ENCODE data around the gene CAMTA1.
"Not testable (repeated sequence)": the region's sequence is repeated elsewhere in the genome, so short reads cannot be mapped to it uniquely, and the experiment has no call there.

CAMTA1 gene

DNA sequence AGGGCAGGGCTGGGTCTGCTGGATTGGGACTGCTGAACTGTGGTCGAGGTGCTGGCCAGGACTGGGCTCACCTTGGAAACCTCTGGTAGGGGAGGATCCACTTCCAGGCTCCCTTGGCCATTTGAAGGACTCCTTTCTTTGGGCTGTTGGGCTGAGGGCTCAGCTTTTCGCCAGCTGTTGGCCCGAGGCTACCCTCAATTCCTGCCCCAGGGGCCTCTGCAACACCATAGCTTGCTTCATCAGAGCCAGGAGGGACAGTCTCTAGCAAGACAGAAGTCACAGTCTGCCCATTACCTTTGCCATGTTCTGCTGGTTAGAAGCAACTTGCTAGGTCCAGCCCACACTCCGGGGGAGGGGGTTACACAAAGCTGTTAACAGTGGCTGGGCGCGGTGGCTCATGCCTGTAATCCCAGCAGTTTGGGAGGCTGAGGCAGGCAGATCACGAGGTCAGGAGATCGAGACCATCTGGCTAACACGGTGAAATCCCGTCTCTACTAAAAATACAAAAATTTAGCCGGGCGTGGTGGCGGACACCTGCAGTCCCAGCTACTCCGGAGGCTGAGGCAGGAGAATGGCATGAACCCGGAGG lies 25.0 kb downstream of the CAMTA1 start:
- DNase-seq (ENCODE audit: low read depth): not testable (repeated sequence)

DNA sequence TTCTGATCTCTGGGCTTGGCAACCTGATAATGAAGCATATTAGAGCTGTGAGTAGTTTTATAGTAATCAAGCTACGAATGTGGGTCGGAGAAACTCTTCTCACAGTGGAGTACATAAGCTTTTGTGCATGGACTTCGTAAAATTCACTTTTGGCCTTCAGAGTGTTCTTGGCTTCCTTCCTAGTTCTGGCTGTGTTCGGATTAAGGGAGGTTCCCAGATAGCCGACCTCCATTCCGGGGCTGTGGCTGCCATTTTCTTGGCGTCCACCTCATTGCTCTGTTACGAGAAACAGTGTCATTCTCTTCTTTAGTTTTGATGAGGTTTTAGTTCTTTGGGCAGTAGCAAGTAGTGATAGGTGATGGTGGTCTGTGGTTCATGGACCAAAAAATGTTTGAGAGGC lies 26.3 kb downstream of the CAMTA1 start:
- no peak for DNase-seq (ENCODE audit: low read depth)

DNA sequence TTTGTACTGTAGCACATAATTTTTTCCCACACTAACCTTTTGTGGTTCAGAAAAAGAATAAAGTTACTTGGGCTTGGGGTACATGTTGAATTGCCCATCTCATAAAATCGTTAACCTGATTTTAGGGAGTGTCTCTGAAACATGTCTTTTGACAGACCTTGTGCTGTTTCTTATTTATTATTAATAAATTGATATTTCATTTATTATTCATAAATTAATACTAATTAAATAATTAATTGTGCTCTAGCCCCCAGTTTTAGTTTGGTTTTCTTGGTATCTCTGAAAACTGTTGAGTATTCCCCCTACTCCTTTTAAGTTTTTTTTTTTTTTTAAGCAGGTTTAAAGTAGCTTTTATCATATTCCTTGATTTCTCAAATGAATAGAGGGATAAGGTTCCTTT lies 27.9 kb downstream of the CAMTA1 start:
- no peak for DNase-seq (ENCODE audit: low read depth)

DNA sequence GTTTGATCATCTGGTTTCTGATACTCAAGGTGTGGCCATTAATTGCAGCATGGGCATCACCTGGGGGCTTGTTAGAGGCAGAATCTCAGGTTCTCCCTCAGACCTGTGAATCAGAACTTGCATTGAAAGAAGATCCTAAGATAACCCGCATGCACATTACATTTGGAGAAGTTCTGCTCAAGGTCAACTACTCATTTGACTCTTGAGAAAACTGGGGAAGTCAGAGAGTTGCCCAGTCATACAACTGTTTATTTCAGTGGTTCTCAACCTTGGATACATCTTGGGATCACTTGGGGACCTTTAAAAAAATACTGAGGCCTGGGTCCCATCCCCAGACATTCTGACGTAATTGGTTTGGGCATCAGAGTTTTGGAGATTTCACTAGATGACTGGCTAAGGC lies 30.5 kb downstream of the CAMTA1 start:
- DNase-seq (ENCODE audit: low read depth): no peak

DNA sequence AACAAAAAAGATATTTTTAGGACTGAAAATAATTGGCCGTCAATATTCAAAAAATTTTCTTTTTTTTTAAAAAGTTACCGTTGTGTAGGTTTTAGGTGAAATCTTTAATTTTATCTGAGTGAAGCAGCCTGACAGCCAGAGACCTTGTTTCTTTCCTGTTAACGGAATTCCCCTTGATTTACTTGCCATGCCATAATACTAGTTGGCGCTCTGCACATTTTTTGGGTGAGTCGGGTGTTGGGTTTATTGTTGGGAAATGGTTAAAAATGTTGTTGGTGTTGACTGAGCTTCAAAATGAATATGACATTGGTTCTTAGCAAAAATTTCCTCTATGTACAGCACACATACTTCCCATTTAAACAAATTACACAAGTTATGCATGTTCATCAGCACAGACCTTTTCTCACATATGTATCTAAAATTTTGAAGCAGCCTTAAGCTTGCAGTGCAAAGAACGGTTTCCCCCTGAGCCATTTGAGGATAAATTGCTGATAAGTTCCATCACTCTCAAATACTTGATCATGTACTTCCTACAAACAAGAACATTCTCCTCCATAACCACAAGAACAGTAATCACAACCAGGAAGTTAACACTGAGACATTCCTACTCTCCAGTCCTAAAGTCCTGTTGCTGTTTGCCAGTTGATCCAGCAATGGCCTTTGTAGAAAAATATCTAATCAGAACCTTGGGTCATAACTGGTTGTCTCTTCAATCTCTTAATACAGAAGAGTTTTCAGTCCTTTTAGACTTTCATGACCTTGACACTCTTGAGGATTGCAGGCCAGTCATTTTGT lies 34.2 kb downstream of the CAMTA1 start:
- no peak for DNase-seq (ENCODE audit: low read depth)

DNA sequence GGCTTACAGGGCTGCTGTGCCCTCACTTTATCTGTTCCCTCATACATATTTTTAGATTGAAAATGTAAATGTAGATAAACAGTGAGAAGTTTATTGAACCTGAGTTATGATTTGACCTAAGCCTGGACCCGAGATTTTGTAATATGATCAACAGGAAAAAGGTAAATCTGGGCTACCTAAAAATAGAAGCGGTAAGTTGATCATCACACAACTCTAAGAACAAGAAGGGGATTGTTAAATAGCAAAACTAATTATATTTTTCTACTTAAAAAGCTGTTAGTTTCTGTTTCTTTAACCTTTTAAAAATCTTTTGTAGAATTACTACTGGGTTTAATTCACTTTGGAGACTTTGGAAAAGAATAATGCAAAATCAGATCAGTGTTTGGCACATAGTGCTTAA lies 35.6 kb downstream of the CAMTA1 start:
- DNase-seq (ENCODE audit: low read depth): no peak

DNA sequence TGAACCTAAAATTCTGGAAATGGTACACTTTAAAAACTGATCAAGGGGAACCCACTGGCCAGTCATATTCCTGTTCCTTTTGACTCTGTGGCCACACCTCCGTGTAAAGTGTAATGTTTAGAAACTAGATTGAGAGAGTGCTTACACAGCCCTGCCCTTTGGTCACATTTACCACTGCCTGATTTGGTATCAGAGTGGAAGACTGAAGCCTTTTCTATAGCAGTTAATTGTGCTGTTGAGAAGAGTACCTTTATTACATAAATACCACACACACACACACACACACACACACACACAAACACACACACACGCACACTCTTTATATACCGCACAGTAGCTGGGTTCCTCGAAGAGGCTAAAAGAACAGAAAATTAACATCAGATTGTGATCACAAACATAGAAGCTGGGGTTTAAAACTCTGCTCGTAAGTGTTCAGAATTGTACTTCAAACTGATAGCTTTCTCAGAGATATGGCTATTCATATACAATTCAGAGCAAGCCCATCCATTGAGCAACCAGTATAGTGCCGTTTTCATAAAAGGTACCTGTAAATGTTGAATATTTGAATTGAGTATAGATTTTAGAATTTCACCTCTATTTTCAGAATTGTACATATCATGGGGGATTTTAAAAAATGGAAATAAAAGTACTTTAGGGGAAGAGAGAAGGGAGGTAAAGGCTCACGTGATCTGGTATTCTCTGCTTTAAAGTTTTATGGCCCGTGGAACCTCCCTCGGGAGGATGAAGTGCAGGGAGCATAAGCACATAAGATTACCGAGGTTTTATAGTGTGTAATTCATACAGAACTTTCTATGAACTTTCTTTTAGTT lies 37.5 kb downstream of the CAMTA1 start:
- no peak for DNase-seq (ENCODE audit: low read depth)

DNA sequence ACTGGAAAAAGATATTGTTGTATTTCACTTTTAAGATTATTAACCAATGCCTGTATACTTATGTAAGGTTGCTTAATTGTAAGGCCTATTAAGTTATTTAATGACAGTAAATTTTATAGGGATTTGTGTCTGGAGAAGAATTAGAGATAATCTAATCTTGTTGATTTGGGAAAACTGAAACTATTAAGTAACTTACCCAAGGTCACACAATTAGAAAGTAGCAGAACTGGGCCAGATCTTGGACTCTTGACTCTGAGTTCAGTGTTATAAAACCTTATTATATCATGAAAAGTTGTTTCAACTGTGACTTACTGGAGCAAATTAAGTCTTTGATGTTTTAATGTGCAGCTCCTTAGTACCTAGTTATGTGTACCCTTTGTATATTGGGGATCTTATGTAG lies 38.5 kb downstream of the CAMTA1 start:
- DNase-seq (ENCODE audit: low read depth): no peak

DNA sequence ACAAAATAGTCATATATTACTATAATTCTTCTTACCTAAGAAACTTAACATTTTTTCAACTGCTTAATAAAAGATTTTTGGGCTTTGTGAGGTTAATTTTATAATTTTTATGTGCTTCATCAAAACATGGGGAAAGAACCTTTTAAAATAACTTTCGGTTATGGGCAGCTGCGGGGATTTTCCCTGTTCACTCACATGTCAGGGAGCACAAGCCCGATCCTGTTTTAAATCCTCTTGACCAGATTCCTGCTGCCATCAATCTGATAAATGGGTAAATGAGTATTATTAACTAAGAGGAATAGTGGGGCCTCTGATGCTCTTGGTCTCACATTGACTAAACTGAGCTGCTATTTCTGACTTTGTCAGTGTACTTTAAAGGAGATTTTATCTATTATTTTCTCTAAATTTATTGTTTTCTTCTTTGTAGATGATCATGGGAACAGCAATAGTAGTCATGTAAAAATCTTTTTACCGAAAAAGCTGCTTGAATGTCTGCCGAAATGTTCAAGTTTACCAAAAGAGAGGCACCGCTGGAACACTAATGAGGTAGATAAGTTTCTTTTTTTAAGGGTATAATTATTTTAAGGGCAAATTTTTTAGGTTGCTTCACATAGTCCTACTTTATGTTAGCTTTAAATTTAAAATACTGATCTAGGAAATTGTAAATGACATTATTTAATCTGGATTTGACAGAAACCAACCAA lies 39.6 kb downstream of the CAMTA1 start:
- no peak for DNase-seq (ENCODE audit: low read depth)

DNA sequence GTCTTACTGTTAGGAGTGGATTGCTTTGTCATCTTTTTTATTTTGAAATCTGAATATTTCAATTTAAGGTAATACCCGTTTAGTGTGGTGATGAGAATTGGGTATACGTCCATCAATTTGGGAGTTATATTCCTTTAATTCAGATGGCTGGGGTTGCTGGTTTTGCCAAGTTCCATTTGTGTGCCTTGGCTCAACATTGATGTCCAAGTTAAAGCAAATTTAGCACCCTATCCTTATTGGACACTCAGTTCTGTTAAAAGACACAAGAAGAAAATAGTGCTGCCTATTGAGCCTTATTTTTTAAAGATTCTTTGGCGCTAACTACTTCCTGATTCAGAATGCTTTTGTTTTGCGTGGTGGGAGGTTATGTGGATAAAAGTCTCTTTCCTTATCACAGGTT lies 40.6 kb downstream of the CAMTA1 start:
- DNase-seq (ENCODE audit: low read depth): no peak

DNA sequence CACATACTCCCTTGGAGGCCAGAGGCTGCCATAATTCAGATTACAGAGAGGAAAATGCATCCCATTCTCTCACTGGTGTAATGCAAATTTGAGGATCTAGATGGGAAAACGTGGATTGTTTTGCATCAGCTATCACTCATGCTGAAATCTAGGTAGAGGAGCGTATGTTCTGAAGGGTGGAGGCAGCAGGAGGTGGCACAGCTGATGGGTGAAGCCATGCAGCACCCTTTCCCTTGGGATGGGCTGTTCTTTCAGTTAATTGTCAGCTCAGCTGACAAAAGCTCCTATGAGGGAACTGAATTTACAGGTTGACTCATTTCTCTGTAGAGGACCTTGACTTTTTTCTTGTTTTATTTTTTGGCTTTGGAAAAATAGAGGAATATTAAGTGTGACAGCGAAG lies 41.8 kb downstream of the CAMTA1 start:
- no peak for DNase-seq (ENCODE audit: low read depth)

DNA sequence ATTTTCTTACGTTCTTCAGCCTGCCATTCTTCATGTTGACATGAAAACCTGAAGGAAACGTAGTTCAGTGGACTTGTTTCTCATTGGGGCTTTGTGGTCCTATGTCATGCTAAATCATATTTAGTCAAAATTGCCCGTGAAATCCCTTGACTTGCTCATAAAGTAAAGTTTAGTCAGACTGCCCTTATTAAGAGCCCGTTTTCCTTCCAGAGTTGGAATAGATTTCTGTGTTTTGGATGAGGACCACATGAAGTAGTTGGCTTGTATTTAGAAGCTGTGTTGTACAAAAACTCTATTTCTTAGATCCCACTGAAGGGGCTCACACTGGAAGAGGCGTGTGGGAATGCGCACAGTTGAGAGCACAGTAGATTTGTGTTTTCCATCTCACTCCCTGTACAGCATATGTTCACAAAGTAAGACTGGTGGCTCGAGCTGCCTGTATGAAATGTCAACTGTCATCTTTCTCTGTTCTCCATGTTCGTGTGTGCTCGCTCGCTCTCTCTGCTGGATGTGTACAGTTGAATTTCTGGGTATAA lies 42.4 kb downstream of the CAMTA1 start:
- DNase-seq (ENCODE audit: low read depth): no peak

DNA sequence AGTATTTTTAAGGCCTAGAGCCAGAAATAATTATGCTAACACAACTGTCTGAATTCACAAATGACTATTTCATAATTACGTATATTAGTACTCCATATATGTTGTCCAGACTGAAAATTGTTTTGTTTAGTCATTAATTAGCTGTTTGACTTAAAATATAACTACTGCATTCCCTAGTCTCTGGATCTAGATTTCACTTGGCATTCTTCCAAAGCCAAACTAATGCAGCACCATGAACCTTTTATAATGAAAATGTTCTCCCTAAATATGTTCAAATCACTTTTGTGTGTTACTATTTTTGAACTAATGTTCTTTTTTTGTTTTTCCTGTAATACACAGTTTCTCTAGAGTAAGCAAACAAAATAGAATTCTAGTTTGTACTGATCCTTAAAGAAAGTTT lies 46.1 kb downstream of the CAMTA1 start:
- no peak for DNase-seq (ENCODE audit: low read depth)

DNA sequence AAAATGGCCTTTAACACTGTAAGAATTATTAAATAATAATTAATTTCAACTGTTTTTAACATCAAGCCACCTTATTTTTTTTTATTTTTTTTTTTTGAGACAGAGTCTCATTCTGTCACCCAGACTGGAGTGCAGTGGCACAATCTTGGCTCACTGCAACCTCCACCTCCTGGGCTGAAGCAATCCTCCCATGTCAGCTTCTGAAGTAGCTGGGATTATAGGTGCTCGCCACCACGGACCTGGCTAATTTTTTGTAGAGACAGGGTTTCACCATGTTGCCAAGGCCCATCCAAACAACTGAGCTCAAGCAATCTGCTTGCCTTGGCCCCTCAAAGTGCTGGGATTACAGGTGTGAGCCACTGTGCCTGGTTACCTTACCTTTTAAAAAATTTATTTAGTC lies 46.8 kb downstream of the CAMTA1 start:
- DNase-seq (ENCODE audit: low read depth): not testable (repeated sequence)

DNA sequence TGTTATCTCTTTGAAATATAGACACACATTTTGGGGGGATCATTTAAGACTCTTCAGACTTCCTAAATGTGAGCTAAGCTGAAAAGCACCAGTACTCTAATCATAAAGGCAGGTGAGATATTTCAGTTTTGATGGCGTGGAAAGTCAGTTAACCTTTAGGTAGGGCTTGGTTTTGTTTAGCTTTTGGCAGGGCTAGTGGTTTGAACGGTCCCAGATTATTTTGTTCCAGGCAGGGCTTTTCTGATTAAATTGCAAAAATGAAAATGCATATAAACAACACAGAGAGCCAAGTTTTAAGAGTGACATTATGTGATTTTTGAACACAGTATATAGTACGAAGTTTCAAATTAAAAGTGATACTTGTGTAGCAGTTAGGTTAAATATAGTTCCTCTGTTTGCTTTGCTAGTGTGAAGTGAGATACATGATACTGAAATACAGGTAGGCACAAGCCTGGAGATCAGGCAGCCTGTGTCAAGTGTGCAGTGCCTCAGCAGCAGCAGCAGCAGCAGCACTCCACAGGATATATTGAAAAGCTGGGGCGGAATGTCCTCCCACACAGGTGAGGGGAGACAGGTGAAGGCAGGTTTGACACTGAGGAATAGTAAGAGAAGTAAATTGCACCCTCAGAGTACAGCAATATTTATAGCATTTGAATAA lies 47.4 kb downstream of the CAMTA1 start:
- no peak for DNase-seq (ENCODE audit: low read depth)

DNA sequence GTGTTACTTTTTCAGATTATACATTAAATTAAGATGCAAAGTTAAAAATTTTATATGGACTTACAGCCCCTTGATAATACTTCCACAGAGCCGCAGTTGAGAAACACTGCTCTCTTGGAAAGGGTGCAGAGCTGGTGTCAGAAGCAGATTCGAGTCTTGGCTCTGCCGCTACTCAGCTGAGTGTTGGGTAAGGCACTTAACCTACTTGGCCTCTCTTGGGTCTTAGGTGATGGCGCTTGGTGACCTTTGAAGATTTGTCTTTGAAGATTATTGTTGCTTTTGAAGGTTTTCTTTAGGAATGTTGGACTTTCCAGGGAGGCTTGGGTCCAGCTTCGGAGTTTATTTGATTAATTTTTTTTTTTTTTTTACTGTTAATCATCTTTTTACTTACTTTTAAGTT lies 48.5 kb downstream of the CAMTA1 start:
- no peak for DNase-seq (ENCODE audit: low read depth)

DNA sequence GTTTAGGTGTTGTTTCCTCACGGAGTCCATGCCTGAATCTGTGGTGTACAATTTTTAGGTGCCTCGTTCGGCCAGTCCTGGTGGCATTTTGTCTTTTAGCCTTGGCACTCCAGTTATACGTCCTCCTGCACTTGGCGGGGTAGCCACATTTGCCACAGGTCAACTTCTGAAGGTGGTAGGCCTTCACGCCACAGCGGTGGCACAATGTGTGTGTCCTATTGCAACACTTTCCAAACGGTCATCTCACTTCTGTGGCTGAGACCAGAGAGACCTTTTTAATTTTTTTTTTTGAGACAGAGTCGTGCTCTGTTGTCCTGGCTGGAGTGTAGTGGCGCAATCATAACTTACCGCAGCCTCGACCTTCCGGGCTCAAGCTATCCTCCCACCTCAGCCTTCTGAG lies 49.1 kb downstream of the CAMTA1 start:
- DNase-seq (ENCODE audit: low read depth): no peak

DNA sequence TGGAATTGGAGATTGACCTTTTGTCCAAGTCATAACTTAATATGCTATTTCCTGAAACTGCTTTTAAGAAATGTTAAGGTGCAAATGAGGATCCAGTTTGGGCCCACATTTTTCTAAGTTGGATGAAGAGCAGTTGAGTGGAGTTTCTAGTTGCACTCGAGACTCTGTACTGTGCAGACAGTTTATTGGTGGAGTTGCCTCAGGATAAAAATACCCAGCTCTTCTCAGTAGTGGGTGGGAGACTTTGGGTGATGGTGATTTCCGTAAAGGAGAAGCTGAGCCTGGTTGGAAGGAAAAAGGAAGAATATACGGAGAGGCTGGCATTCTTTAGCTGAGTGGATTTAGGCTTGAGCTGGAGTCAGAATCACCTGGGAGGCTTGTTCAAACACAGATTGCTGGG lies 49.9 kb downstream of the CAMTA1 start:
- no peak for DNase-seq (ENCODE audit: low read depth)

DNA sequence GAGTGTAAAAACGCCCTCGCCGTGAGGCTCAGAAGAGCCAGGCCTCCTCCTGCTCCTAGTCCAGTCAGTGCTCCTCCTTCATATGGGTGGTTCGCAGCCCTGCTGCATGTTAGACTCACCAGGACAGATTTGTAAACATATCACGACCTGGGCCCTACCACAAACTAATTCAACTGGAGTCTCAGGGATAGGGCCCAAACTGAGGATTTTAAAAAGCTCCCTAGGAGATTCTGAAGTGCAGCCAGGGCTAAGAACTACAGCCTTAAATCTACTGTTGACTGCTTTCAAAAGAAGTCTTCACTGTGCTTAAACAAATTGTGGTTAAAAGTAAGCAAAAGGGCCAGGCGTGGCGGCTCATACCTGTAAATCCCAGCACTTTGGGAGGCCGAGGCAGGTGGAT lies 57.0 kb downstream of the CAMTA1 start:
- DNase-seq (ENCODE audit: low read depth): no peak

DNA sequence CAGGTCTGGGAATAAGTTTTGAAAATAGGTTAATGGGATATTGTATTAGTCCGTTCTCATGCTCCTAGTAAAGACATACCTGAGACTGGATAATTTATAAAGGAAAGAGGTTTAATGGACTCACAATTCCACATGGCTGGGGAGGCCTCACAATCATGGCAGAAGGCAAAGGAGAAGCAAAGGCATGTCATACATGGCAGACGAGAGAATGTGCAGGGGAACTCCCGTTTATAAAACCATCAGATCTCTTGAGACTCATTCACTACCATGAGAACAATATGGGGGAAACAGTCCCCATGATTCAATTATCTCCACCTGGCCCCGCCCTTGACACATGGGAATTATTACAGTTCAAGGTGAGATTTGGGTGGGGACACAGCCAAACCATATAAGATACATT lies 60.5 kb downstream of the CAMTA1 start:
- not testable (repeated sequence) for DNase-seq (ENCODE audit: low read depth)

DNA sequence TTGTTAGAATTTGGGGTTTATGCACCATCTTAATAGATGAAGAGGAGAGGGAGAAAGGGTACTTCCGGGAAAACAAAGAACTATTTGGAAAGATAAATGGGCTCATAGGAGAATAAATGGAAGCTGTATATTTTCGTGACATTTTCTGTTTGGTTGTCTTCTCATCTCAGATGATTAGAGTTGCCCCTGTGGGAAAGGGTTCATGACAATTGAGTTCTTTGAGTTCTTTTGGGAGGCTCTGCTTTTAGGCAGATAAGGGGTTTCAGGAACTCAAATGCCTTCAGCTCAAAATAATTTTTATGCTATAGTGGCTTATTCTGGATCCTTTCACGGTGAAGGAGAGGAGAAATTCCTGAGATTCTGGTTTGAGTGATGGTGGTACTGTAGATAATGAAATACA lies 63.6 kb downstream of the CAMTA1 start:
- no peak for DNase-seq (ENCODE audit: low read depth)

DNA sequence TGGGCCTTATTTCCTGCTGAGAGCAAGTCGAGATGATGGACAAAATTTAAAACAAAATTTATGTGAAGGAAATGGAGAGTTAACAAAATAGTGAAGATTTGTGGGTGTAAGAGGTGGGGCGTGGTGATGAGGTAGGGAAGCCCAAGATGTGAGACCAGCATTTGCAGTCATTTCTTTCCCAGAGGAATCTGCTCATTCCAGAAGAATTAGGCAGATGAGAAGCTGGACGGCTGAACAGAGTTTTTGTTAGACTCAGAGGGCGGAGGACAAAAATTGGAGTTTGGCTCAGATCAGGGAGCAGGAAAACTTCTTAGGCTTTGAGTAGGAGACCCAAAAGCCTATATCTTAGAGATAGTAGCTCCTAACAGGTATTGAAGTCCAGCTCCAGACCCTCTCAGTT lies 65.3 kb downstream of the CAMTA1 start:
- DNase-seq (ENCODE audit: low read depth): no peak
